HEK293 (cell line): ENCODE measurements around the gene TM7SF2.

Experiments used
- CTCF ChIA-PET: fragments of 350-600 bp; formaldehyde crosslinking; extraction: SDS; loops from one replicate; lab custom pipeline; 2021; ENCODE audit warnings: antibody characterized with exemption; lab: Yijun Ruan, JAX
- POLR2A ChIA-PET: fragments of 300-600 bp; formaldehyde crosslinking; extraction: SDS; loops from one replicate; lab custom pipeline; 2020; ENCODE audit warnings: antibody characterized with exemption, inconsistent platforms; lab: Yijun Ruan, JAX
- H3K27ac ChIP-seq: fragments of 200-500 bp; sonication (Bioruptor generic); 2 replicates; pipeline ENCODE4 v1.5.1; 2014; ENCODE audit warnings: low read depth, low read length, control low read depth, inconsistent platforms; ENCODE audit errors: extremely low read depth
- H3K36me3 ChIP-seq, 2 experiments: fragments of 200-500 bp in 1 of 2; sonication (Bioruptor generic) in 1 of 2; 1 replicate in 1 of 2; 2 replicates in 1 of 2; pipeline ENCODE4 v1.5.1; 2014 to 2017; ENCODE audit warnings: inconsistent platforms in 2 of 2, low read length in 2 of 2; ENCODE audit not compliant: control insufficient read depth in 2 of 2, insufficient read depth in 1 of 2
- H3K4me1 ChIP-seq: fragments of 200-500 bp; sonication (Bioruptor generic); 2 replicates; pipeline ENCODE4 v1.5.1; 2014; ENCODE audit warnings: mild to moderate bottlenecking, low read length, inconsistent platforms; ENCODE audit not compliant: control insufficient read depth, insufficient read depth
- H3K4me3 ChIP-seq: 2 replicates; pipeline ENCODE4 v1.5.1; 2011; ENCODE audit warnings: low read depth, mild to moderate bottlenecking, control low read depth, low read length, moderate library complexity
- H3K9me3 ChIP-seq: fragments of 200-500 bp; sonication (Bioruptor generic); 2 replicates; pipeline ENCODE4 v1.5.1; 2014; ENCODE audit warnings: low read depth, low read length, inconsistent platforms; ENCODE audit not compliant: control insufficient read depth, insufficient read depth
- GLIS2 ChIP-seq: fragments of 450-650 bp; formaldehyde crosslinking; IDR thresholded peaks from 2 replicates; pipeline ENCODE4 v1.5.1; 2016; ENCODE audit warnings: missing biosample characterization, missing genetic modification characterization
- KLF8 ChIP-seq: fragments of 450-650 bp; formaldehyde crosslinking; IDR thresholded peaks from 2 replicates; pipeline ENCODE4 v1.5.1; 2016; ENCODE audit warnings: missing biosample characterization, missing genetic modification characterization
- PRDM1 ChIP-seq: fragments of 450-650 bp; formaldehyde crosslinking; IDR thresholded peaks from 2 replicates; pipeline ENCODE4; 2016; ENCODE audit warnings: missing biosample characterization, missing genetic modification characterization
- TRIM28 ChIP-seq: IDR thresholded peaks from 2 replicates; pipeline ENCODE4 v1.6.1; 2011; ENCODE audit warnings: low read length, control low read depth, borderline replicate concordance
- ZBTB20 ChIP-seq: fragments of 450-650 bp; formaldehyde crosslinking; IDR thresholded peaks from 2 replicates; pipeline ENCODE4 v1.5.1; 2016; ENCODE audit warnings: missing biosample characterization, missing genetic modification characterization
- ZBTB26 ChIP-seq: fragments of 450-650 bp; formaldehyde crosslinking; optimal IDR thresholded peaks from 2 replicates; pipeline ENCODE3; 2016; ENCODE audit warnings: missing biosample characterization, mild to moderate bottlenecking, missing genetic modification characterization
- ZFP41 ChIP-seq: fragments of 450-650 bp; formaldehyde crosslinking; IDR thresholded peaks from 2 replicates; pipeline ENCODE4 v1.5.1; 2016; ENCODE audit warnings: missing biosample characterization, missing genetic modification characterization, borderline replicate concordance
- ZNF155 ChIP-seq: fragments of 450-650 bp; formaldehyde crosslinking; IDR thresholded peaks from 2 replicates; pipeline ENCODE4 v1.5.1; 2016; ENCODE audit warnings: missing biosample characterization, missing genetic modification characterization
- ZNF211 ChIP-seq: fragments of 450-650 bp; formaldehyde crosslinking; IDR thresholded peaks from 2 replicates; pipeline ENCODE4 v1.5.1; 2016; ENCODE audit warnings: low read depth, missing biosample characterization, missing genetic modification characterization
- ZNF23 ChIP-seq: fragments of 450-650 bp; formaldehyde crosslinking; IDR thresholded peaks from 2 replicates; pipeline ENCODE4 v1.5.1; 2016; ENCODE audit warnings: missing biosample characterization, missing genetic modification characterization, borderline replicate concordance
- ZNF391 ChIP-seq: fragments of 450-650 bp; formaldehyde crosslinking; IDR thresholded peaks from 2 replicates; pipeline ENCODE4 v1.5.1; 2016; ENCODE audit warnings: low read depth, missing biosample characterization, missing genetic modification characterization, borderline replicate concordance
- ZNF555 ChIP-seq: fragments of 450-650 bp; formaldehyde crosslinking; conservative IDR thresholded peaks from 2 replicates; pipeline ENCODE4 v1.5.1; 2017; ENCODE audit warnings: missing biosample characterization, mild to moderate bottlenecking, missing genetic modification characterization, inconsistent platforms
- ZNF585B ChIP-seq: fragments of 450-650 bp; formaldehyde crosslinking; IDR thresholded peaks from 2 replicates; pipeline ENCODE4 v1.5.1; 2016; ENCODE audit warnings: missing biosample characterization, missing genetic modification characterization
- ZNF658 ChIP-seq: fragments of 450-650 bp; formaldehyde crosslinking; IDR thresholded peaks from 2 replicates; pipeline ENCODE4; 2016; ENCODE audit warnings: missing biosample characterization, missing genetic modification characterization
- ZNF707 ChIP-seq: fragments of 450-650 bp; formaldehyde crosslinking; IDR thresholded peaks from 2 replicates; pipeline ENCODE4 v1.5.1; 2016; ENCODE audit warnings: missing biosample characterization, missing genetic modification characterization
- ZNF76 ChIP-seq: fragments of 450-650 bp; formaldehyde crosslinking; IDR thresholded peaks from 2 replicates; pipeline ENCODE4; 2016; ENCODE audit warnings: low read depth, missing biosample characterization, missing genetic modification characterization, borderline replicate concordance
- TF ChIP-seq, protein P1 (sequence below): fragments of 450-650 bp; formaldehyde crosslinking; conservative IDR thresholded peaks from 2 replicates; pipeline ENCODE4 v1.5.1; 2016; ENCODE audit warnings: low read depth, missing biosample characterization, missing genetic modification characterization
- TF ChIP-seq, protein P2 (sequence below): fragments of 450-650 bp; formaldehyde crosslinking; IDR thresholded peaks from 2 replicates; pipeline ENCODE4 v1.5.1; 2016; ENCODE audit warnings: missing biosample characterization, missing genetic modification characterization
- TF ChIP-seq, protein P3 (sequence below): sonication (generic); formaldehyde crosslinking; IDR thresholded peaks from 2 replicates; pipeline ENCODE4 v1.8.1; 2022; ENCODE audit warnings: mild to moderate bottlenecking, moderate library complexity, missing genetic modification reagents

The TM7SF2 gene

GRCh38 chr11:65087827-65088226 lies 23.8 kb upstream of the TM7SF2 start (continued):
- TF ChIP-seq, protein P1, sequence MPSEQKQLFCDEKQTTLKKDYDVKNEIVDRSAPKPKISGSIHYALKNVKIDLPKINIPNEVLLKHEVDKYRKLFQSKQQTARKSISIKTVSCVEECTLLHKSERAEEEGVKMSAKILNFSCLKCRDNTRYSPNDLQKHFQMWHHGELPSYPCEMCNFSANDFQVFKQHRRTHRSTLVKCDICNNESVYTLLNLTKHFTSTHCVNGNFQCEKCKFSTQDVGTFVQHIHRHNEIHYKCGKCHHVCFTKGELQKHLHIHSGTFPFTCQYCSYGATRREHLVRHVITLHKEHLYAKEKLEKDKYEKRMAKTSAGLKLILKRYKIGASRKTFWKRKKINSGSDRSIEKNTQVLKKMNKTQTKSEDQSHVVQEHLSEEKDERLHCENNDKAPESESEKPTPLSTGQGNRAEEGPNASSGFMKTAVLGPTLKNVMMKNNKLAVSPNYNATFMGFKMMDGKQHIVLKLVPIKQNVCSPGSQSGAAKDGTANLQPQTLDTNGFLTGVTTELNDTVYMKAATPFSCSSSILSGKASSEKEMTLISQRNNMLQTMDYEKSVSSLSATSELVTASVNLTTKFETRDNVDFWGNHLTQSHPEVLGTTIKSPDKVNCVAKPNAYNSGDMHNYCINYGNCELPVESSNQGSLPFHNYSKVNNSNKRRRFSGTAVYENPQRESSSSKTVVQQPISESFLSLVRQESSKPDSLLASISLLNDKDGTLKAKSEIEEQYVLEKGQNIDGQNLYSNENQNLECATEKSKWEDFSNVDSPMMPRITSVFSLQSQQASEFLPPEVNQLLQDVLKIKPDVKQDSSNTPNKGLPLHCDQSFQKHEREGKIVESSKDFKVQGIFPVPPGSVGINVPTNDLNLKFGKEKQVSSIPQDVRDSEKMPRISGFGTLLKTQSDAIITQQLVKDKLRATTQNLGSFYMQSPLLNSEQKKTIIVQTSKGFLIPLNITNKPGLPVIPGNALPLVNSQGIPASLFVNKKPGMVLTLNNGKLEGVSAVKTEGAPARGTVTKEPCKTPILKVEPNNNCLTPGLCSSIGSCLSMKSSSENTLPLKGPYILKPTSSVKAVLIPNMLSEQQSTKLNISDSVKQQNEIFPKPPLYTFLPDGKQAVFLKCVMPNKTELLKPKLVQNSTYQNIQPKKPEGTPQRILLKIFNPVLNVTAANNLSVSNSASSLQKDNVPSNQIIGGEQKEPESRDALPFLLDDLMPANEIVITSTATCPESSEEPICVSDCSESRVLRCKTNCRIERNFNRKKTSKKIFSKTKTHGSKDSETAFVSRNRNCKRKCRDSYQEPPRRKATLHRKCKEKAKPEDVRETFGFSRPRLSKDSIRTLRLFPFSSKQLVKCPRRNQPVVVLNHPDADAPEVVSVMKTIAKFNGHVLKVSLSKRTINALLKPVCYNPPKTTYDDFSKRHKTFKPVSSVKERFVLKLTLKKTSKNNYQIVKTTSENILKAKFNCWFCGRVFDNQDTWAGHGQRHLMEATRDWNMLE (tag by site-specific recombination): no peak
- no peak for TF ChIP-seq GLIS2 (tag by site-specific recombination)
- TF ChIP-seq ZNF391 (tag by site-specific recombination): no peak
- no peak for TF ChIP-seq ZNF155 (tag by site-specific recombination)

- peaks cover 0 to 49% of the 10 kb centered on the region in 2 experiments; a peak in 1 of 3 replicates for H3K36me3 ChIP-seq
- no peaks in the 10 kb centered on the region for H3K4me1 ChIP-seq
- ChIA-PET POLR2A (interaction anchor here (1.0 to 1.2 kb wide), 2 partner anchors 21 to 32 kb away, joined by 3 read pairs; partner anchors contain the start of genes FAU and MRPL49), CTCF (no interaction called here)
- TF ChIP-seq ZFP41 (tag by site-specific recombination) (no peak), ZBTB20 (tag by site-specific recombination) (no peak), ZBTB26 (no peak), ZNF658 (tag by site-specific recombination) (no peak), ZNF585B (tag by site-specific recombination) (no peak), ZNF23 (no peak), GLIS2 (tag by site-specific recombination) (no peak), PRDM1 (no peak), ZNF211 (tag by site-specific recombination) (no peak)
- TF ChIP-seq, protein P2, sequence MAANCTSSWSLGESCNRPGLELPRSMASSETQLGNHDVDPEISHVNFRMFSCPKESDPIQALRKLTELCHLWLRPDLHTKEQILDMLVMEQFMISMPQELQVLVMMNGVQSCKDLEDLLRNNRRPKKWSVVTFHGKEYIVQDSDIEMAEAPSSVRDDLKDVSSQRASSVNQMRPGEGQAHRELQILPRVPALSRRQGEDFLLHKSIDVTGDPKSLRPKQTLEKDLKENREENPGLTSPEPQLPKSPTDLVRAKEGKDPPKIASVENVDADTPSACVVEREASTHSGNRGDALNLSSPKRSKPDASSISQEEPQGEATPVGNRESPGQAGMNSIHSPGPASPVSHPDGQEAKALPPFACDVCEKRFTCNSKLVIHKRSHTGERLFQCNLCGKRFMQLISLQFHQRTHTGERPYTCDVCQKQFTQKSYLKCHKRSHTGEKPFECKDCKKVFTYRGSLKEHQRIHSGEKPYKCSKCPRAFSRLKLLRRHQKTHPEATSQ: no peak
- no peak overlapping the region for H3K4me3 ChIP-seq
- no peaks in the 10 kb centered on the region for H3K9me3 ChIP-seq
- H3K27ac ChIP-seq: no peak overlapping the region
These were observed 22.1 kb upstream of the TM7SF2 start for GRCh38 chr11:65089621-65090020.

DNA sequence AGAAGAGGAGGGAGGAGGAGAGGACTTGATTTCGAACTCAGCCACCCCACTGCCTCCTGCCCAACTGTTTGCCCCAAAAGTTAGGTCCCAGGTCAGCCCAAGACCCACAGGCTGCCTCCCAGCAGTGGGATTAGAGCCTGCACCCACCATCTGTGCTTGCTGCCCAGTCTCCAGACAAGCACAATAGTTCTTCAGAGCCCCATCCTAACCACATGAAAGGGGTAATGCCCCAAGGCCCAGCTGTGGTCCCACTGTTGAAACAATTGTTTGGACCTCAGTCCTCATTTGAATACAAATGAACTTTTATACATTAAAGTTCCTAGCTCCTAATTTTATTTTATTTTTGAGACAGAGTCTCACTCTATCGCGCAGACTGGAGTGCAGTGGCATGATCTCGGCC lies 21.0 kb upstream of the TM7SF2 start:
- H3K9me3 ChIP-seq: no peaks in the 10 kb centered on the region
- no peaks in the 10 kb centered on the region for H3K4me1 ChIP-seq
- peaks cover 0 to 42% of the 10 kb centered on the region in 2 experiments; a peak in 1 of 3 replicates for H3K36me3 ChIP-seq
- no peak overlapping the region for H3K4me3 ChIP-seq
- ChIA-PET POLR2A (interaction anchor here (1.0 to 1.2 kb wide), 2 partner anchors 20 to 312 kb away, joined by 3 read pairs; partner anchors contain the start of gene SF1), CTCF (interaction anchor here (0.5 to 1.1 kb wide), 3 partner anchors 8 to 20 kb away, joined by 3 to 5 read pairs (median 3); no protein-coding TSS in a partner anchor)
- H3K27ac ChIP-seq: no peak overlapping the region
- TF ChIP-seq, protein P3, sequence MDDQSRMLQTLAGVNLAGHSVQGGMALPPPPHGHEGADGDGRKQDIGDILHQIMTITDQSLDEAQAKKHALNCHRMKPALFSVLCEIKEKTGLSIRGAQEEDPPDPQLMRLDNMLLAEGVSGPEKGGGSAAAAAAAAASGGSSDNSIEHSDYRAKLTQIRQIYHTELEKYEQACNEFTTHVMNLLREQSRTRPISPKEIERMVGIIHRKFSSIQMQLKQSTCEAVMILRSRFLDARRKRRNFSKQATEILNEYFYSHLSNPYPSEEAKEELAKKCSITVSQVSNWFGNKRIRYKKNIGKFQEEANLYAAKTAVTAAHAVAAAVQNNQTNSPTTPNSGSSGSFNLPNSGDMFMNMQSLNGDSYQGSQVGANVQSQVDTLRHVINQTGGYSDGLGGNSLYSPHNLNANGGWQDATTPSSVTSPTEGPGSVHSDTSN (CRISPR knock-in tag): no peak
- TF ChIP-seq KLF8 (tag by site-specific recombination): no peak
- no peak for TF ChIP-seq ZNF76 (tag by site-specific recombination)
- no peak for TF ChIP-seq TRIM28
- no peak for TF ChIP-seq ZNF707 (tag by site-specific recombination)
- TF ChIP-seq ZNF555 (tag by site-specific recombination): no peak
